ENCODE results near the gene TTC28.

TTC28 gene

DNA sequence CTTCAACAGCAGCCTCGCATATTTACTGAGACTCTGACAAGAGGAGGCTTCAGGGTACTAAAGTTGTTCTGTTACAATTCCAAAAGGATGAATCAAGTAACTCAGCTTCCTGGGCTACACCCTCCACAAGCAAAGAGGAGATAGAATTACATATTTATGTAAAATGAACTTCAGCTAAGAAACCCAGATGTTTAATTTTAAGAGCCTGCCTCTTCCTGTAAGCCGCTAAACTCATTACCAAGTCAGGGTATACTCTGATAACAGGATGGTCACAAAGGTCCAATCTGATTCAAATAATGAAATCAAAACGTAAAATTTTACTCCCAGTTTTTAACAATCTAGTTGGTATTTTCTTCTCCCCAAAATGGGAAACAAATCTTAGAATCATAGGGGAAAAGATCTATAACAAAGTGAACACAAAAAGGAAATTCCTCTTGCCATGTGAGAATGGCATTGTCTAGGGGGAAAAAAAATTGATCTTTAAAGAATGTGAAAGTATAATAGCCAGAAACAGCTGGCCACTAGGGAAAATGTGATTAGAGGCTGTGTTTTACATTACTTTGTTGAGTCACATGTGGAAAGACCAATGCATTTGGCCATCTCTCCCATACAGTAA, 31.0 kb upstream of the TTC28 start:
- TF ChIP-seq ZNF48 (tag by site-specific recombination; IDR thresholded peaks at IDR 0.05) (no peak), ZNF791 (tag by site-specific recombination; IDR thresholded peaks at IDR 0.05) (no peak), BCL11A (tag by site-specific recombination; IDR thresholded peaks at IDR 0.05; ENCODE audit: low read depth) (0 out of 2 replicates have a peak, but pooled peaks have one; percentile 7), ZBTB20 (tag by site-specific recombination; IDR thresholded peaks at IDR 0.05) (peak; percentile 72), SP7 (tag by site-specific recombination; IDR thresholded peaks at IDR 0.05) (0 out of 2 replicates have a peak, but pooled peaks have one; percentile 18), ZNF792 (tag by site-specific recombination; IDR thresholded peaks at IDR 0.05) (no peak)
- TF ChIP-seq, protein P1, sequence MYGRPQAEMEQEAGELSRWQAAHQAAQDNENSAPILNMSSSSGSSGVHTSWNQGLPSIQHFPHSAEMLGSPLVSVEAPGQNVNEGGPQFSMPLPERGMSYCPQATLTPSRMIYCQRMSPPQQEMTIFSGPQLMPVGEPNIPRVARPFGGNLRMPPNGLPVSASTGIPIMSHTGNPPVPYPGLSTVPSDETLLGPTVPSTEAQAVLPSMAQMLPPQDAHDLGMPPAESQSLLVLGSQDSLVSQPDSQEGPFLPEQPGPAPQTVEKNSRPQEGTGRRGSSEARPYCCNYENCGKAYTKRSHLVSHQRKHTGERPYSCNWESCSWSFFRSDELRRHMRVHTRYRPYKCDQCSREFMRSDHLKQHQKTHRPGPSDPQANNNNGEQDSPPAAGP (tag by site-specific recombination; IDR thresholded peaks at IDR 0.05), result no peak

DNA sequence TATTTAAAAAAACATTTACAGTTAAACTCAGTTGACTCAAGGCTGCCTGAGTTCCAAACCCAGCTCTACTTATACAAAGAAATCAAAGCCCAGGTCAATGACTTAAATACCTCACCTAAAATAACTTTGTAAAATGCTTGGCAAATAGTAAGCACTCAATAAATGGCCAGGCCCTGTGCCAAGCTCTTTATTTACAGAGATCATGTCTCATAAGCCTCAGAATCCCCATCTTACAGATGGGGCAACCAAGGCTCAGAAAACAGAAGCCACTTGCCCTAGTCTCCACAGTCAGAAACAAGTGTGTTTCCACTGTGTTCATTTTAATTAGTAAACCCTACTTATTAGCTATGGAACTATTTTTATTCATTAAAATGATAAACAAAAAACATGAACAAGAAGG, 30.5 kb upstream of the TTC28 start:
- CTCF ChIA-PET, result interaction anchor here (0.6 to 1.9 kb wide), 5 partner anchors 21 to 796 kb away, joined by 3 to 5 read pairs (median 3); no protein-coding TSS in a partner anchor

More for the DNA sequence above, 31.0 kb upstream of the TTC28 start:
- Histone ChIP-seq H3K9me3 (ENCODE audit: control insufficient read depth, insufficient read depth, low read depth, low read length) (no peaks in the 10 kb centered on the region), H3K27ac (ENCODE audit: extremely low read depth, low read depth, low read length) (no peak overlapping the region), H3K4me1 (ENCODE audit: control insufficient read depth, insufficient read depth, low read length) (peaks cover 8% of the 10 kb centered on the region), H3K36me3 (ENCODE audit: control insufficient read depth in 2 of 2, insufficient read depth in 1 of 2, low read length in 2 of 2) (peaks cover 22 to 48% of the 10 kb centered on the region in 2 experiments; a peak in 2 of 3 replicates), H3K4me3 (ENCODE audit: low read depth, low read length) (no peak overlapping the region)
- POLR2A ChIA-PET, result no interaction called here
- CTCF ChIA-PET, result interaction anchor here (0.7 to 1.9 kb wide), 4 partner anchors 22 to 797 kb away, joined by 3 to 5 read pairs (median 4); no protein-coding TSS in a partner anchor

DNA sequence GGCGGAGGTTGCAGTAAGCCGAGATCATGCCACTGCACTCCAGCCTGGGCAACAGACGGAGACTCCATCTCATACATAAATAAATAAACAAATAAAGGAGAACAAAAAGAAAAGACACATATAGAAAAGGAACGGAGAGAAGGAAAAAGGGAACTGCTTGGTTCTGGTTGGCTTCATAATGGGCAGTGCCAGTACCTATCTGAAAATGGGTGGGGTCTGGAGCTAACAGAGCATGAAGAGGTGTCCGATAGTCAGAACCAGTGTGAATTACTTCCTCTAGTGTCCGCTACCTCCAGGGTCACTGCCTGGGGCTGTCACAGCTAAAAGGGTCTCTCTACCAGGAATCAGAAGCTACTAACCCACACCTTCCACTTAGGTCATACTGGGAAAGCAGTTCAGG, 27.2 kb upstream of the TTC28 start:
- Histone ChIP-seq H3K9me3 (ENCODE audit: control insufficient read depth, insufficient read depth, low read depth, low read length) (no peaks in the 10 kb centered on the region), H3K4me3 (ENCODE audit: low read depth, low read length) (no peak overlapping the region), H3K36me3 (ENCODE audit: control insufficient read depth in 2 of 2, insufficient read depth in 1 of 2, low read length in 2 of 2) (peaks cover 21 to 63% of the 10 kb centered on the region in 2 experiments; a peak in 2 of 3 replicates), H3K4me1 (ENCODE audit: control insufficient read depth, insufficient read depth, low read length) (peaks cover 5% of the 10 kb centered on the region), H3K27ac (ENCODE audit: extremely low read depth, low read depth, low read length) (no peak overlapping the region)
- POLR2A ChIA-PET, result no interaction called here
- CTCF ChIA-PET, result interaction anchor here (0.6 kb wide), 1 partner anchor 419 kb away, joined by 3 read pairs; no protein-coding TSS in a partner anchor
- no peak for TF ChIP-seq ZNF175 (tag by site-specific recombination; IDR thresholded peaks at IDR 0.05)
- TF ChIP-seq ZNF174 (tag by site-specific recombination; IDR thresholded peaks at IDR 0.05), result no peak
- no peak for TF ChIP-seq ZNF292 (tag by site-specific recombination; IDR thresholded peaks at IDR 0.05; ENCODE audit: borderline replicate concordance, low read depth)
- TF ChIP-seq, protein P2, sequence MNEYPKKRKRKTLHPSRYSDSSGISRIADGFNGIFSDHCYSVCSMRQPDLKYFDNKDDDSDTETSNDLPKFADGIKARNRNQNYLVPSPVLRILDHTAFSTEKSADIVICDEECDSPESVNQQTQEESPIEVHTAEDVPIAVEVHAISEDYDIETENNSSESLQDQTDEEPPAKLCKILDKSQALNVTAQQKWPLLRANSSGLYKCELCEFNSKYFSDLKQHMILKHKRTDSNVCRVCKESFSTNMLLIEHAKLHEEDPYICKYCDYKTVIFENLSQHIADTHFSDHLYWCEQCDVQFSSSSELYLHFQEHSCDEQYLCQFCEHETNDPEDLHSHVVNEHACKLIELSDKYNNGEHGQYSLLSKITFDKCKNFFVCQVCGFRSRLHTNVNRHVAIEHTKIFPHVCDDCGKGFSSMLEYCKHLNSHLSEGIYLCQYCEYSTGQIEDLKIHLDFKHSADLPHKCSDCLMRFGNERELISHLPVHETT (tag by site-specific recombination; IDR thresholded peaks at IDR 0.05), result no peak
- TF ChIP-seq ZNF561 (tag by site-specific recombination; IDR thresholded peaks at IDR 0.05; ENCODE audit: borderline replicate concordance), result no peak
- no peak for TF ChIP-seq KLF10 (tag by site-specific recombination; IDR thresholded peaks at IDR 0.05)
- no peak for TF ChIP-seq EGR2 (tag by site-specific recombination; IDR thresholded peaks at IDR 0.05; ENCODE audit: low read depth)
- TF ChIP-seq SP7 (tag by site-specific recombination; IDR thresholded peaks at IDR 0.05), result no peak
- TF ChIP-seq ZNF514 (tag by site-specific recombination; IDR thresholded peaks at IDR 0.05), result no peak
- TF ChIP-seq YY2 (tag by site-specific recombination; IDR thresholded peaks at IDR 0.05), result no peak
- TF ChIP-seq, protein P3, sequence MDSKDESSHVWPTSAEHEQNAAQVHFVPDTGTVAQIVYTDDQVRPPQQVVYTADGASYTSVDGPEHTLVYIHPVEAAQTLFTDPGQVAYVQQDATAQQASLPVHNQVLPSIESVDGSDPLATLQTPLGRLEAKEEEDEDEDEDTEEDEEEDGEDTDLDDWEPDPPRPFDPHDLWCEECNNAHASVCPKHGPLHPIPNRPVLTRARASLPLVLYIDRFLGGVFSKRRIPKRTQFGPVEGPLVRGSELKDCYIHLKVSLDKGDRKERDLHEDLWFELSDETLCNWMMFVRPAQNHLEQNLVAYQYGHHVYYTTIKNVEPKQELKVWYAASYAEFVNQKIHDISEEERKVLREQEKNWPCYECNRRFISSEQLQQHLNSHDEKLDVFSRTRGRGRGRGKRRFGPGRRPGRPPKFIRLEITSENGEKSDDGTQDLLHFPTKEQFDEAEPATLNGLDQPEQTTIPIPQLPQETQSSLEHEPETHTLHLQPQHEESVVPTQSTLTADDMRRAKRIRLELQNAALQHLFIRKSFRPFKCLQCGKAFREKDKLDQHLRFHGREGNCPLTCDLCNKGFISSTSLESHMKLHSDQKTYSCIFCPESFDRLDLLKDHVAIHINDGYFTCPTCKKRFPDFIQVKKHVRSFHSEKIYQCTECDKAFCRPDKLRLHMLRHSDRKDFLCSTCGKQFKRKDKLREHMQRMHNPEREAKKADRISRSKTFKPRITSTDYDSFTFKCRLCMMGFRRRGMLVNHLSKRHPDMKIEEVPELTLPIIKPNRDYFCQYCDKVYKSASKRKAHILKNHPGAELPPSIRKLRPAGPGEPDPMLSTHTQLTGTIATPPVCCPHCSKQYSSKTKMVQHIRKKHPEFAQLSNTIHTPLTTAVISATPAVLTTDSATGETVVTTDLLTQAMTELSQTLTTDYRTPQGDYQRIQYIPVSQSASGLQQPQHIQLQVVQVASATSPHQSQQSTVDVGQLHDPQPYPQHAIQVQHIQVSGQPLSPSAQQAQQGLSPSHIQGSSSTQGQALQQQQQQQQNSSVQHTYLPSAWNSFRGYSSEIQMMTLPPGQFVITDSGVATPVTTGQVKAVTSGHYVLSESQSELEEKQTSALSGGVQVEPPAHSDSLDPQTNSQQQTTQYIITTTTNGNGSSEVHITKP (tag by site-specific recombination; IDR thresholded peaks at IDR 0.05), result no peak
- TF ChIP-seq, protein P4, sequence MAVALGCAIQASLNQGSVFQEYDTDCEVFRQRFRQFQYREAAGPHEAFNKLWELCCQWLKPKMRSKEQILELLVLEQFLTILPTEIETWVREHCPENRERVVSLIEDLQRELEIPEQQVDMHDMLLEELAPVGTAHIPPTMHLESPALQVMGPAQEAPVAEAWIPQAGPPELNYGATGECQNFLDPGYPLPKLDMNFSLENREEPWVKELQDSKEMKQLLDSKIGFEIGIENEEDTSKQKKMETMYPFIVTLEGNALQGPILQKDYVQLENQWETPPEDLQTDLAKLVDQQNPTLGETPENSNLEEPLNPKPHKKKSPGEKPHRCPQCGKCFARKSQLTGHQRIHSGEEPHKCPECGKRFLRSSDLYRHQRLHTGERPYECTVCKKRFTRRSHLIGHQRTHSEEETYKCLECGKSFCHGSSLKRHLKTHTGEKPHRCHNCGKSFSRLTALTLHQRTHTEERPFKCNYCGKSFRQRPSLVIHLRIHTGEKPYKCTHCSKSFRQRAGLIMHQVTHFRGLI (tag by site-specific recombination; IDR thresholded peaks at IDR 0.05), result no peak
- TF ChIP-seq, protein P5, sequence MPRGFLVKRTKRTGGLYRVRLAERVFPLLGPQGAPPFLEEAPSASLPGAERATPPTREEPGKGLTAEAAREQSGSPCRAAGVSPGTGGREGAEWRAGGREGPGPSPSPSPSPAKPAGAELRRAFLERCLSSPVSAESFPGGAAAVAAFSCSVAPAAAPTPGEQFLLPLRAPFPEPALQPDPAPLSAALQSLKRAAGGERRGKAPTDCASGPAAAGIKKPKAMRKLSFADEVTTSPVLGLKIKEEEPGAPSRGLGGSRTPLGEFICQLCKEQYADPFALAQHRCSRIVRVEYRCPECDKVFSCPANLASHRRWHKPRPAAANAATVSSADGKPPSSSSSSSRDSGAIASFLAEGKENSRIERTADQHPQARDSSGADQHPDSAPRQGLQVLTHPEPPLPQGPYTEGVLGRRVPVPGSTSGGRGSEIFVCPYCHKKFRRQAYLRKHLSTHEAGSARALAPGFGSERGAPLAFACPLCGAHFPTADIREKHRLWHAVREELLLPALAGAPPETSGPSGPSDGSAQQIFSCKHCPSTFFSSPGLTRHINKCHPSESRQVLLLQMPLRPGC (tag by site-specific recombination; IDR thresholded peaks at IDR 0.05), result no peak

More for the DNA sequence above, 30.5 kb upstream of the TTC28 start:
- Histone ChIP-seq H3K4me1 (ENCODE audit: control insufficient read depth, insufficient read depth, low read length) (peaks cover 8% of the 10 kb centered on the region), H3K36me3 (ENCODE audit: control insufficient read depth in 2 of 2, insufficient read depth in 1 of 2, low read length in 2 of 2) (peaks cover 20 to 49% of the 10 kb centered on the region in 2 experiments; a peak in 2 of 3 replicates), H3K9me3 (ENCODE audit: control insufficient read depth, insufficient read depth, low read depth, low read length) (no peaks in the 10 kb centered on the region), H3K27ac (ENCODE audit: extremely low read depth, low read depth, low read length) (no peak overlapping the region), H3K4me3 (ENCODE audit: low read depth, low read length) (no peak overlapping the region)
- TF ChIP-seq BCL11A (tag by site-specific recombination; IDR thresholded peaks at IDR 0.05; ENCODE audit: low read depth) (no peak), ZNF837 (tag by site-specific recombination; IDR thresholded peaks at IDR 0.05) (no peak), ZNF664 (tag by site-specific recombination; IDR thresholded peaks at IDR 0.05) (peak; percentile 36; the same call in 1 of the 2 replicates)
- POLR2A ChIA-PET, result interaction anchor here (0.7 kb wide), 1 partner anchor 13 kb away, joined by 3 read pairs; no protein-coding TSS in a partner anchor

Measured in HEK293 (cell line).